CD4-positive, CD25-positive, alpha-beta regulatory T cell (primary cell): Measurements from ENCODE around the gene KCNT1. TPM values are rescaled to one million over a fixed set of nuclear protein-coding genes. Genes with fewer than 3 reads are reported as not detected.

Experiments used
- ATAC-seq, 2 donors: fragments of 150-1000 bp; cut with Tn5 transposase; one replicate each; pipeline ENCODE4 v1.10.0; 2021; ENCODE audit warnings: low read depth in 2 of 2, moderate number of reproducible peaks in 2 of 2, moderate library complexity in 1 of 2
- DNase-seq, 3 donors: peaks; one replicate each; pipeline versions ENCODE4 v3.0.0 to v3.0.0-alpha.2; 2012 to 2022; ENCODE audit warnings: mixed read lengths in 1 of 3
- H3K27ac ChIP-seq: one replicate; pipeline ENCODE4 v1.7.0; 2013; ENCODE audit warnings: mild to moderate bottlenecking, low read length; ENCODE audit not compliant: insufficient read depth, poor library complexity, severe bottlenecking
- H3K27me3 ChIP-seq: one replicate; pipeline ENCODE4 v1.7.0; 2013; ENCODE audit warnings: low read length; ENCODE audit not compliant: control insufficient read depth, insufficient read depth
- H3K36me3 ChIP-seq: one replicate; pipeline ENCODE4 v1.7.0; 2013; ENCODE audit warnings: mild to moderate bottlenecking, low read length, moderate library complexity; ENCODE audit not compliant: control insufficient read depth, insufficient read depth
- H3K4me1 ChIP-seq: 2 replicates; pipeline ENCODE4 v1.7.0; 2013; ENCODE audit warnings: mild to moderate bottlenecking, low read length; ENCODE audit not compliant: insufficient read depth, control insufficient read depth, poor library complexity, severe bottlenecking
- H3K4me3 ChIP-seq: one replicate; pipeline ENCODE4 v1.7.0; 2013; ENCODE audit warnings: low read depth, mild to moderate bottlenecking, low read length, moderate library complexity
- H3K9me3 ChIP-seq, 2 experiments: 1 replicate in 1 of 2; 2 replicates in 1 of 2; pipeline ENCODE4 v1.7.0; 2013; ENCODE audit warnings: low read length in 2 of 2, mild to moderate bottlenecking in 1 of 2, moderate library complexity in 1 of 2; ENCODE audit not compliant: control insufficient read depth in 2 of 2
- H3K27ac Mint-ChIP-seq, 3 donors: one replicate each; pipeline ENCODE4 v1.8.0; 2020 to 2022; ENCODE audit warnings: mild to moderate bottlenecking in 3 of 3, mixed read lengths in 3 of 3, moderate library complexity in 2 of 3
- H3K27me3 Mint-ChIP-seq: one replicate; pipeline ENCODE4 v1.8.0; 2022; ENCODE audit warnings: mild to moderate bottlenecking, mixed read lengths
- H3K36me3 Mint-ChIP-seq: one replicate; pipeline ENCODE4 v1.8.0; 2020; ENCODE audit warnings: mixed read lengths
- H3K4me1 Mint-ChIP-seq, 4 donors: one replicate each; pipeline ENCODE4 v1.8.0; 2020 to 2022; ENCODE audit warnings: mixed read lengths in 4 of 4, mild to moderate bottlenecking in 1 of 4
- H3K4me3 Mint-ChIP-seq, 4 donors: one replicate each; pipeline ENCODE4 v1.8.0; 2020 to 2022; ENCODE audit warnings: mild to moderate bottlenecking in 4 of 4, mixed read lengths in 4 of 4, moderate library complexity in 3 of 4
- H3K9me3 Mint-ChIP-seq, 7 donors: one replicate each; pipeline ENCODE4 v1.8.0; 2020 to 2022; ENCODE audit warnings: mixed read lengths in 7 of 7, mild to moderate bottlenecking in 3 of 7, moderate library complexity in 2 of 7
- polyA plus RNA-seq, 4 donors: library from polyadenylated mRNA; unstranded; fragments of 300-500 nt; fragmentation: Illumina TruSeq; gene quantifications; one replicate each; pipeline ENCODE4 v1.2.3, GENCODE V29; 2021
- total RNA-seq: library from RNA; stranded (reverse); gene quantifications from one replicate; pipeline ENCODE4 v1.2.3, GENCODE V29; 2022

Gene KCNT1
- total and polyA plus RNA-seq, 5 donors from 2014 or later, result not detected

- no peaks in the 10 kb centered on the region for H3K4me1 ChIP-seq
- no peaks in the 10 kb centered on the region for H3K36me3 ChIP-seq
- H3K36me3 Mint-ChIP-seq, result no peaks in the 10 kb centered on the region
- no peak overlapping the region for H3K27ac Mint-ChIP-seq
- H3K9me3 ChIP-seq, result no peaks in the 10 kb centered on the region
- no peak overlapping the region for H3K4me3 ChIP-seq
- DNase-seq (no peak), ATAC-seq (no peak)
- no peaks in the 10 kb centered on the region for H3K27me3 ChIP-seq
- H3K27me3 Mint-ChIP-seq, result no peaks in the 10 kb centered on the region
- H3K4me3 Mint-ChIP-seq, result no peak overlapping the region
- no peaks in the 10 kb centered on the region for H3K4me1 Mint-ChIP-seq
- no peak overlapping the region for H3K27ac ChIP-seq
- no peaks in the 10 kb centered on the region for H3K9me3 Mint-ChIP-seq
Observed at GRCh38 chr9:135774239-135774747, 72.3 kb downstream of the KCNT1 start.

DNA sequence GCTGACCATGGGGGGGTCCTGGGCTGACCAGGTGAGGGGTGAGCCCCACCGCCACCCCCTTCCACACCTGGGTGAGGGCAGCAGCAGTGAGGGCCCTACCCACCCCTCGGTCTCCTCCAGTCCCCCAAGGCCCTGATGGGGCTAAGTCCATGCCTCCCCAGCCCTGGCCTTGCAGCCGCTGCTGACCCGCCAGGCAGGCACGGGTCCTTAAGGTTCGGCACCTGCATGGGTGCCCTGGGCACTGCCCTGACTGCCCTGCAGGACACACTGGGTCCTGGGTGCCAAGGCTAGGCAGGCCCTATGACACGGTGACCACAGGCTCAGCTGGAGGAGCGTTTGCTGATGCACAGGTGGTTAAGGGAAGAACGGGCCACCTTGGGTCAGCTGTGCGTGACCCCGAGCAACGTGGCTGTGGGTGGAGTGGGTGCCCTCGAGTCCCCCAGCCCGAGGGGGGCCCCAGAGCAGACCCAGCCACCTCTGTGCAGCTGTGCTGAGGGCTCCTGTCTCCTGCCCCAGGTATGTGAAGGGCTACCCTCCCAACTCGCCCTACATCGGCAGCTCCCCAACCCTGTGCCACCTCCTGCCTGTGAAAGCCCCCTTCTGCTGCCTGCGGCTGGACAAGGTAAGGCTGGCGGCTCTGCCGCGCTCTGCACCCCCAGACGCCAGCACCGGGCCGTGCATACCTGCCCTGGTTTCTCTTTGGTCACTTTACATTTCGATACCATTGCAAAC, 73.0 kb downstream of the KCNT1 start:
- ATAC-seq, result no peak

GRCh38 chr9:135775911-135776310, 73.9 kb downstream of the KCNT1 start:
- Histone ChIP-seq H3K27ac (no peak overlapping the region), H3K9me3 (no peaks in the 10 kb centered on the region), H3K4me1 (no peaks in the 10 kb centered on the region), H3K36me3 (no peaks in the 10 kb centered on the region), H3K4me3 (no peak overlapping the region), H3K27me3 (no peaks in the 10 kb centered on the region)
- H3K4me1 Mint-ChIP-seq, result no peaks in the 10 kb centered on the region
- H3K27me3 Mint-ChIP-seq, result no peaks in the 10 kb centered on the region
- H3K36me3 Mint-ChIP-seq, result no peaks in the 10 kb centered on the region
- ATAC-seq (no peak), DNase-seq (no peak)
- no peaks in the 10 kb centered on the region for H3K9me3 Mint-ChIP-seq
- no peak overlapping the region for H3K27ac Mint-ChIP-seq
- H3K4me3 Mint-ChIP-seq, result peak overlapping the region in 1 of 4 donors; percentile 32

More for the DNA sequence above, 73.0 kb downstream of the KCNT1 start:
- Histone ChIP-seq H3K27me3 (no peaks in the 10 kb centered on the region), H3K9me3 (no peaks in the 10 kb centered on the region), H3K27ac (no peak overlapping the region), H3K4me3 (no peak overlapping the region), H3K36me3 (no peaks in the 10 kb centered on the region), H3K4me1 (no peaks in the 10 kb centered on the region)
- Mint-ChIP-seq H3K4me1 (no peaks in the 10 kb centered on the region), H3K4me3 (no peak overlapping the region), H3K9me3 (no peaks in the 10 kb centered on the region), H3K27me3 (no peaks in the 10 kb centered on the region), H3K27ac (no peak overlapping the region), H3K36me3 (no peaks in the 10 kb centered on the region)
- no peak for DNase-seq

GRCh38 chr9:135776893-135777622, 75.1 kb downstream of the KCNT1 start:
- Mint-ChIP-seq H3K36me3 (no peaks in the 10 kb centered on the region), H3K27me3 (no peaks in the 10 kb centered on the region), H3K4me1 (no peaks in the 10 kb centered on the region), H3K27ac (no peak overlapping the region), H3K4me3 (no peak overlapping the region), H3K9me3 (no peaks in the 10 kb centered on the region)
- Histone ChIP-seq H3K36me3 (no peaks in the 10 kb centered on the region), H3K27ac (no peak overlapping the region), H3K27me3 (no peaks in the 10 kb centered on the region), H3K4me1 (no peaks in the 10 kb centered on the region), H3K9me3 (no peaks in the 10 kb centered on the region), H3K4me3 (no peak overlapping the region)
- ATAC-seq (no peak), DNase-seq (no peak)

DNA sequence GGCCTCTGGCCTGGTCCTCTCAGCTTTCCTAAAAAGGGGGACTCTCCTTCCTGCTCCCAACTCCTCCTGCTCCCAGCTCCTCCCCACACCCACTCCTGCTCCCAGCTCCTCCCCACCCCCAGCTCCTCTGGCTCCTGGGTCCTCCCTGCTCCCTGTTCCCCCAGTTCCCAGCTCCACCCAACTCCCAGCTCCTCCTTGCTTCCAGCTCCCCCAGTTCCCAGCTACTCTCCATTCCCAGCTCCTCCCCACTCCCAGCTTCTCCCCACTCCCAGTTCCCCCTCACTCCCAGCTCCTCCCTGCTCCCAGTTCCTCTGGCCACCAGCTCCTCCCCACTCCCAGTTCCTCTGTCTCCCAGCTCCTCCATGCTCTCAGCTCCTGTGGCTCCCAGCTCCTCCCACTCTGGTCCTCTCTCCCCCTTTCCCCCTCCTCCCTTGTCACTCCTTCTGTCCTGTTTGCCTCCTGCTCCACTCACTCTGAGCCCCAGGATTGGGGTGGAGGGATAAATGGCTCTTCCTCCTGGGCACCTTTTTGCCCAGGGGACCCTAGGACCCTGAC, 75.7 kb downstream of the KCNT1 start:
- no peaks in the 10 kb centered on the region for H3K9me3 ChIP-seq
- no peaks in the 10 kb centered on the region for H3K4me1 Mint-ChIP-seq
- no peaks in the 10 kb centered on the region for H3K27me3 Mint-ChIP-seq
- H3K9me3 Mint-ChIP-seq, result no peaks in the 10 kb centered on the region
- H3K36me3 Mint-ChIP-seq, result no peaks in the 10 kb centered on the region
- DNase-seq, result no peak
- H3K4me3 Mint-ChIP-seq, result peak overlapping the region in 1 of 4 donors; percentile 27
- no peak overlapping the region for H3K4me3 ChIP-seq
- H3K4me1 ChIP-seq, result no peaks in the 10 kb centered on the region
- no peaks in the 10 kb centered on the region for H3K27me3 ChIP-seq
- H3K36me3 ChIP-seq, result no peaks in the 10 kb centered on the region
- H3K27ac ChIP-seq, result no peak overlapping the region
- no peak for ATAC-seq
- H3K27ac Mint-ChIP-seq, result no peak overlapping the region

GRCh38 chr9:135778421-135778820, 76.4 kb downstream of the KCNT1 start:
- no peaks in the 10 kb centered on the region for H3K36me3 ChIP-seq
- Mint-ChIP-seq H3K36me3 (no peaks in the 10 kb centered on the region), H3K4me1 (no peaks in the 10 kb centered on the region), H3K4me3 (no peak overlapping the region), H3K27me3 (no peaks in the 10 kb centered on the region), H3K27ac (no peak overlapping the region), H3K9me3 (no peaks in the 10 kb centered on the region)
- DNase-seq, result no peak
- H3K9me3 ChIP-seq, result no peaks in the 10 kb centered on the region
- ATAC-seq, result no peak
- H3K27me3 ChIP-seq, result no peaks in the 10 kb centered on the region
- no peak overlapping the region for H3K27ac ChIP-seq
- no peak overlapping the region for H3K4me3 ChIP-seq
- H3K4me1 ChIP-seq, result no peaks in the 10 kb centered on the region

DNA sequence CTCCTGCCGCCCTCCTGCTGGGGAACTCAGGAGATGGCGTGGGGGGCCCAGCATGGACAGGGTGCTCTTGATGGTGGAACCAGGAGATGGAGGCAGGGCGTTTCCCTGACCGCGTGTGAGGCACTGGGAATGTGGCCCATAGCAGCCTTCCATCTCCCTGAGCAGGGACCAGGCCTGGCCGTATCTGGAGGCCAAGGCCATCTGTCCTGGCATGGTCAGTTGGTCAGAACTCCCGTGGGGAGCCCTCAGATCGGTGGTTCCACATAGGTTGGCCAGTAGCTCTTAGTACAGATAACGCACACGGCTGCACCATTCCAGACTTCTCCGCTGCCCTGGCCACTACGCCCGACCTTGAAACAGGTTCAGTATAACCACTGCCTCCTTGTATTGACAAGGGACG, 77.6 kb downstream of the KCNT1 start:
- Histone ChIP-seq H3K27ac (no peak overlapping the region), H3K9me3 (no peaks in the 10 kb centered on the region), H3K4me1 (no peaks in the 10 kb centered on the region), H3K27me3 (no peaks in the 10 kb centered on the region), H3K4me3 (no peak overlapping the region), H3K36me3 (no peaks in the 10 kb centered on the region)
- H3K9me3 Mint-ChIP-seq, result no peaks in the 10 kb centered on the region
- no peak overlapping the region for H3K4me3 Mint-ChIP-seq
- H3K27ac Mint-ChIP-seq, result no peak overlapping the region
- DNase-seq (no peak), ATAC-seq (no peak)
- H3K36me3 Mint-ChIP-seq, result no peaks in the 10 kb centered on the region
- no peaks in the 10 kb centered on the region for H3K4me1 Mint-ChIP-seq
- no peaks in the 10 kb centered on the region for H3K27me3 Mint-ChIP-seq
